DOHH2 (cell line): ENCODE data around the gene NELFB.

ENCODE experiments used
- H3F3A ChIP-seq: fragments of 200-600 bp; sonication (generic), shearing (Covaris generic); 2 replicates; pipeline ENCODE4 v1.6.0; 2016; ENCODE audit warnings: antibody characterized with exemption, mild to moderate bottlenecking; ENCODE audit not compliant: control insufficient read depth, insufficient read depth
- H3K27ac ChIP-seq: fragments of 200-600 bp; sonication (generic); 2 replicates; pipeline ENCODE4 v1.5.1; 2014; ENCODE audit warnings: low read depth, mild to moderate bottlenecking, low read length, moderate library complexity
- H3K27me3 ChIP-seq: fragments of 200-600 bp; sonication (generic); 2 replicates; pipeline ENCODE4 v1.6.1; 2014; ENCODE audit warnings: mild to moderate bottlenecking, low read length, mixed read lengths; ENCODE audit not compliant: control insufficient read depth
- H3K36me3 ChIP-seq: fragments of 200-600 bp; sonication (generic); 2 replicates; pipeline ENCODE4 v1.6.1; 2014; ENCODE audit warnings: mild to moderate bottlenecking, low read length, moderate library complexity, mixed read lengths; ENCODE audit not compliant: control insufficient read depth
- H3K4me1 ChIP-seq: fragments of 200-600 bp; sonication (generic); 2 replicates; pipeline ENCODE4 v1.6.1; 2014; ENCODE audit warnings: mild to moderate bottlenecking, low read length, mixed read lengths; ENCODE audit not compliant: control insufficient read depth
- H3K4me2 ChIP-seq: fragments of 200-600 bp; sonication (generic); 2 replicates; pipeline ENCODE4 v1.6.0; 2014; ENCODE audit warnings: mild to moderate bottlenecking, low read length, moderate library complexity
- H3K4me3 ChIP-seq: fragments of 200-600 bp; sonication (generic); 2 replicates; pipeline ENCODE4 v1.5.1; 2014; ENCODE audit warnings: mild to moderate bottlenecking, low read length, mixed read lengths
- H3K79me2 ChIP-seq: fragments of 200-600 bp; sonication (generic); 2 replicates; pipeline ENCODE4 v1.6.1; 2014; ENCODE audit warnings: mild to moderate bottlenecking, low read length, mixed read lengths; ENCODE audit not compliant: control insufficient read depth
- H3K9me2 ChIP-seq: fragments of 200-600 bp; sonication (generic); replicated peaks from 2 replicates; pipeline ENCODE4 v1.6.1; 2014; ENCODE audit warnings: mild to moderate bottlenecking, low read length, mixed read lengths; ENCODE audit not compliant: control insufficient read depth
- H3K9me3 ChIP-seq: fragments of 200-600 bp; sonication (generic); 2 replicates; pipeline ENCODE4 v1.6.1; 2014; ENCODE audit warnings: antibody characterized with exemption, low read length, mixed read lengths; ENCODE audit not compliant: control insufficient read depth, insufficient read depth
- H4K20me1 ChIP-seq: fragments of 200-600 bp; sonication (generic); 2 replicates; pipeline ENCODE4 v1.6.0; 2014; ENCODE audit warnings: low read depth, mild to moderate bottlenecking, antibody characterized with exemption, low read length, moderate library complexity; ENCODE audit not compliant: control insufficient read depth, insufficient read depth
- CTCF ChIP-seq: fragments of 200-600 bp; sonication (generic); IDR thresholded peaks from one replicate; pipeline ENCODE4 v1.5.1; 2014; ENCODE audit warnings: antibody characterized with exemption, mild to moderate bottlenecking, low read depth, low read length; ENCODE audit not compliant: poor library complexity, severe bottlenecking
- EZH2phosphoT487 ChIP-seq: fragments of 200-600 bp; sonication (generic); IDR thresholded peaks from 2 replicates; pipeline ENCODE4 v1.6.1; 2017; ENCODE audit warnings: borderline replicate concordance, mild to moderate bottlenecking, antibody characterized with exemption, low read length, moderate library complexity, mixed read lengths

The NELFB gene

DNA sequence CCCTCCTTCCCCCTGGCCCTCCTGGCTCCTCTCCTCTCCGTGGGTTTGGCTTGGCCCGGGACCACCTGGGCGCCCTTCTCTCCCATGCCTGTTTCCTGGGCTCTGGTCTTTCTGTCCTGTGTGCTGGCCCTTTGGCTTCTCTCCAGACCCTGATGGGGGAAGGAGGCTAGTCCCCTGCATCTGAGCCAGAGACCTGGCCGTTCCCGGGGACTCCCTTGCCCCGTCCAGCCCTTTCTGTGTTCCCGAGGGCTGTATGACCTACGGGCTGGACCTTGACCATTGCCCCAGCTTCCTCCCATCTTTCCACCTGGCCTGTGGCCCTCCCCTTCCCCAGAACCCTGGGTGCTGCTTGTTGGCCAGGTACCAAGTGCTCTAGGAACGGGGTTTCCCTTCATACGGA, 8.4 kb downstream of the NELFB start:
- Histone ChIP-seq H3K4me2 (no peak overlapping the region), H4K20me1 (no peaks in the 10 kb centered on the region), H3K79me2 (peaks cover 31% of the 10 kb centered on the region), H3K4me1 (peaks cover 28% of the 10 kb centered on the region), H3F3A (peaks cover 12% of the 10 kb centered on the region), H3K36me3 (peaks cover 55% of the 10 kb centered on the region), H3K9me2 (no peaks in the 10 kb centered on the region), H3K27me3 (no peaks in the 10 kb centered on the region), H3K27ac (no peak overlapping the region), H3K4me3 (no peak overlapping the region), H3K9me3 (no peaks in the 10 kb centered on the region)
- TF ChIP-seq CTCF = no peak
- TF ChIP-seq EZH2phosphoT487 = no peak

DNA sequence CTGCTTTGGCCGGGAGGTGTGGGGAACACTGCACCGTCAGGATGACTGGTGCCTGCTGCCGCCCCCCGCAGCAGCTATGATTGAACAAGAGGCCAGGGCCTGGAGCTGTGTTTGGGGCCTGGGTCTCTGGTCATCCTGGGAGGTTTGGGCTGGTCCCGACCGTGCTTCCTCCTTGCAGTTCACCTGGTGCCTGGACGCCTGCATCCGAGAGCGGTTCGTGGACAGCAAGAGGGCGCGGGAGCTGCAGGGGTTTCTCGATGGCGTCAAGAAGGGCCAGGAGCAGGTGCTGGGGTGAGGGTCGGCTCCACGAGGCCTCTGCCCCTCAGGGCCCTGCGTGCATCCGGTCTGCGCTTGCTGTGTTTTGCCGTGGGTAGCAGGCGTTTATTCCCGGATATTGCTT, 8.9 kb downstream of the NELFB start:
- no peaks in the 10 kb centered on the region for H3K9me2 ChIP-seq
- H4K20me1 ChIP-seq = no peaks in the 10 kb centered on the region
- no peak overlapping the region for H3K27ac ChIP-seq
- H3K27me3 ChIP-seq = no peaks in the 10 kb centered on the region
- no peak overlapping the region for H3K4me2 ChIP-seq
- H3K4me3 ChIP-seq = no peak overlapping the region
- peaks cover 33% of the 10 kb centered on the region for H3K4me1 ChIP-seq
- peaks cover 32% of the 10 kb centered on the region for H3K79me2 ChIP-seq
- TF ChIP-seq EZH2phosphoT487 = no peak
- no peak for TF ChIP-seq CTCF
- no peaks in the 10 kb centered on the region for H3K9me3 ChIP-seq
- H3F3A ChIP-seq = peaks cover 18% of the 10 kb centered on the region
- peaks cover 55% of the 10 kb centered on the region for H3K36me3 ChIP-seq

GRCh38 chr9:137265496-137266161, 10.5 kb downstream of the NELFB start:
- TF ChIP-seq CTCF = no peak
- TF ChIP-seq EZH2phosphoT487 = no peak
- Histone ChIP-seq H3K36me3 (peaks cover 63% of the 10 kb centered on the region), H4K20me1 (no peaks in the 10 kb centered on the region), H3K27me3 (no peaks in the 10 kb centered on the region), H3K9me3 (no peaks in the 10 kb centered on the region), H3K4me3 (no peak overlapping the region), H3K79me2 (peaks cover 39% of the 10 kb centered on the region), H3K4me1 (peaks cover 49% of the 10 kb centered on the region), H3K4me2 (no peak overlapping the region), H3K9me2 (no peaks in the 10 kb centered on the region), H3F3A (peaks cover 25% of the 10 kb centered on the region), H3K27ac (no peak overlapping the region)
